IPS DF 19.7 (cell line): ENCODE data around the gene ADAMTS19.
A peak's percentile ranks its signal among the peaks of the same experiment; 100 is the strongest.
"Not testable (repeated sequence)": the region's sequence is repeated elsewhere in the genome, so short reads cannot be mapped to it uniquely, and the experiment has no call there.

Experiments used
- DNase-seq: peaks from one replicate; pipeline ENCODE4 v3.0.0-alpha.2; 2013; ENCODE audit warnings: low read depth, low spot score

Gene ADAMTS19, protein sequence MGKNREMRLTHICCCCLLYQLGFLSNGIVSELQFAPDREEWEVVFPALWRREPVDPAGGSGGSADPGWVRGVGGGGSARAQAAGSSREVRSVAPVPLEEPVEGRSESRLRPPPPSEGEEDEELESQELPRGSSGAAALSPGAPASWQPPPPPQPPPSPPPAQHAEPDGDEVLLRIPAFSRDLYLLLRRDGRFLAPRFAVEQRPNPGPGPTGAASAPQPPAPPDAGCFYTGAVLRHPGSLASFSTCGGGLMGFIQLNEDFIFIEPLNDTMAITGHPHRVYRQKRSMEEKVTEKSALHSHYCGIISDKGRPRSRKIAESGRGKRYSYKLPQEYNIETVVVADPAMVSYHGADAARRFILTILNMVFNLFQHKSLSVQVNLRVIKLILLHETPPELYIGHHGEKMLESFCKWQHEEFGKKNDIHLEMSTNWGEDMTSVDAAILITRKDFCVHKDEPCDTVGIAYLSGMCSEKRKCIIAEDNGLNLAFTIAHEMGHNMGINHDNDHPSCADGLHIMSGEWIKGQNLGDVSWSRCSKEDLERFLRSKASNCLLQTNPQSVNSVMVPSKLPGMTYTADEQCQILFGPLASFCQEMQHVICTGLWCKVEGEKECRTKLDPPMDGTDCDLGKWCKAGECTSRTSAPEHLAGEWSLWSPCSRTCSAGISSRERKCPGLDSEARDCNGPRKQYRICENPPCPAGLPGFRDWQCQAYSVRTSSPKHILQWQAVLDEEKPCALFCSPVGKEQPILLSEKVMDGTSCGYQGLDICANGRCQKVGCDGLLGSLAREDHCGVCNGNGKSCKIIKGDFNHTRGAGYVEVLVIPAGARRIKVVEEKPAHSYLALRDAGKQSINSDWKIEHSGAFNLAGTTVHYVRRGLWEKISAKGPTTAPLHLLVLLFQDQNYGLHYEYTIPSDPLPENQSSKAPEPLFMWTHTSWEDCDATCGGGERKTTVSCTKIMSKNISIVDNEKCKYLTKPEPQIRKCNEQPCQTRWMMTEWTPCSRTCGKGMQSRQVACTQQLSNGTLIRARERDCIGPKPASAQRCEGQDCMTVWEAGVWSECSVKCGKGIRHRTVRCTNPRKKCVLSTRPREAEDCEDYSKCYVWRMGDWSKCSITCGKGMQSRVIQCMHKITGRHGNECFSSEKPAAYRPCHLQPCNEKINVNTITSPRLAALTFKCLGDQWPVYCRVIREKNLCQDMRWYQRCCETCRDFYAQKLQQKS

DNA sequence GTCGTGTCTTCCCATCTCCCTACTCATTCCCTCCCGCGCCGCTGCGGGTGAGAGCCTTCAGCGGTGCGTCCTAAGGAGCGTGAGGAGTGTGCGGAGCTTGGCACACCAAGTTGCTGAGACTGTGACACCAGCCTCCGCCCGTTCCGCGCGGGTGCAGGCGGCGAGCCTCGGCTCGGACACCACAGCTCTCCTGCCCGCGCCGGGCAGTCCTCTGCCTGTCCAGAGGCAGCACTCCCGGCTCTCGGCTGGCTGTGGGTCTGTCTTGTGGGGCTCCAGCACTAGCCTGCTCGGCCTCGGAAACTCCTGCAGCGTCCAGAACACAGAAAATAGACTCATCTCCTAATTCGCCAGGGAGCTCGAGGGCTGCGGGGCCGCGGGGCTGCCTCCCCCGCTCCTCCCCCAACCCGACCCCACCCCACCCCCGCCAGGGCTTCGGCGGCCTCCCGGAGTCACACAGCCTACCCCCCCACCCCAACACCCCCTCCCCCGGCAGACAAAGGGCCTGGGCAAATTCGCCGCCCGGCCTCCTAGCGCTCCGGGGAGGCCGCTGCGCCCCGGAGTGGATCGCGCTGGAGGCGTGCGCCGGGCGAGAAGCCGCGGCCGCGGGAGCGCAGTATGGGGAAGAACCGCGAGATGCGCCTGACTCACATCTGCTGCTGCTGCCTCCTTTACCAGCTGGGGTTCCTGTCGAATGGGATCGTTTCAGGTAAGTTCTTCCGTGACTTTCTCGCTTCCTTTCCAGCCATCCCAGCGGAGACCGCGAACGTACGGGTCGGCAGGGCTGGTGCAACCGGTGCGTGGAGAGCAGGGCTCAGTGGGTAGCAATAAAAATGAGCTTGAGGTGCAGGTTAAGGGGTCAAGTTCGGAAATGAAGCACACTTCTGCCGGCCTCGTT lies at the start of gene ADAMTS19:
Gene ADAMTS19, plus strand, starts transcription at position 522 of the 895 bp plus-strand sequence. Its CDS starts 94 bp downstream, at position 616.
- DNase-seq = no peak

DNA sequence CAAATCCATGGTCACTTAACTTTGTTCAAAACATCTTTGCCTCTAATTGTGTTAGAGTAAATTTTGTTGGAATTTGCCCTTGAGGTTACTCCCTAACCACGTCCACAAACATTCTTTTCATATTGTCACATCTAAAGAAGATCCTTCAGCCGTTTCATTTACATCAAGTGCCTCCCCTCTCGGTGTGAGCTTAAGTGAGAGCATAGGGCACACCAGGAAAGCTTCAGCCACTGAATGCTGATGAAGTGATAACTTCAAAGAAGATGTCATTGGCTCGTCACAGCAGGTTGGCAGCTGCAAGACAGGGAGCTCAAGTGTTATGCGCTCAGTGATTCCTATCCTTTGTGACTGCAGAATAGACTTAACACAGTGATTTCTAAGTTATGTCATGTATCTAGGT lies 49.6 kb upstream of the ADAMTS19 start:
- peak; percentile 30 for DNase-seq

DNA sequence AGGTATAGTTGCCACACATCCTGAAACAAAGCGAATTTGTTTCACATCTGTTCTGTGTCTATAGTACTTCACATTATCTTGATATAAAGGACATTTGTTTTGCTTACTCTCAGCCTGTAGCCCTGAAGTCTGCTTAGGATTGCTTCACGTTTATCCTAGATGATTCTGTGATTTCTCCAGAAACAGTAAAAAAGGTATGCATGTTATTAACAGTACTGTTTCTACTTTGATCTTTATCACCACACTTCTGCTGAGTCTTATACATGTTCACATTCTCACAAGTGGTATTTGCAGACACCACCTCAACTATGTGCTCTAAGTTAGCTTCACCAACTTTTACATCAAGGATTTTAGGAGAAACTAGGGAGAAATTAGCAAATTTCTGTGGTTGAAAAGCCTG lies 47.4 kb upstream of the ADAMTS19 start:
- DNase-seq = no peak

DNA sequence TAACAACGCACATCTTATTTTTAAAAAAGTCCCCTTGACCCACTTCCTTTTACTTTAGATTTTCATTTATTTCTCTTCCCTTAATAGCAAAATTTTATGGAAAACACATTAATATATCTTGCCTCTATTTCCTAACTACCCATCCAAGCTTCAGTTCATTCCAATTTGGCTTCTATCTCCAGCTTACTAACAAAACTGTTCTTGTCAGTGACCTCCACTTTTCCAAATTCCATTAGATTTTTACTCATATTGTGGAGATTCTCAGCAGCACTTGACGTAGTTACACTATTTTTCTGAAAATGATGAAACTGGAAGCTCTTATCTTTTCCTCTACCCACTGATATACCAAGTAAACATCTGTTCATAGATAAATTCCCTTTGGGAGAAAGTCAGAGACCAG lies 46.5 kb upstream of the ADAMTS19 start:
- no peak for DNase-seq

DNA sequence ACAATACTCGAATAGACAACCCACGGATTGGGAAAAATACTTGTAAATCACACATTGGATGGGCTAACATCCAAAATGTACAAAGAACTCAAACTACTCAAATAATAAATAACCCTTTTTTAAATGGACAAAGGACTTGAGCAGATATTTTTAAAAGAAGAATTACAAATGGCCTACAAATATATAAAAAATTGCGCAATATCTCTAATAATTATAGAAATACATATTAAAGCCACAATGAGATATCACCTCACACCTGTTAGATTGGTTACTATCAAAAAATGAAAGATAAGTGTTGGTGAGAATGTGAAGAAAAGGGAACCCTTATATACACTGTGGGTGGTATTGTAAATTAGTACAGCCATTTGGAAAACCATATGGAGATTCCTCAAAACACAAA lies 40.8 kb upstream of the ADAMTS19 start:
- DNase-seq = no peak

DNA sequence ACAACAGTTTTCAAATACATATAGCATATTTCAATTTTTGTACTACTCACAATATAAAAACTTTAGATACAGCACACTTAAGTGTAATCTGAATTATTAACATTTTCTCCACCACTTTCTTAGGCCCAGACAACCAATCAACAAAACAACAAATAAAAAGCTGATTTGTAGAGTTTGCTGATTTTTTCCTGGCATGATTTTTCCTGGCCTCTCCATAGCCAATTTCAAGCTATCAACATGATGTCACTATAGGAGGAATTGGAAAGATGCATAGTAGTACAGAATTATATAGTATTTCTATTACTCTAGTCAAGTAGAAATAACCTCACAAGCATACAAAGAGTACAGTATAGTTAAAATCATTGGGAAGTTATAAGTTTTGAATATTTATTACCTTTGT lies 35.1 kb upstream of the ADAMTS19 start:
- DNase-seq = no peak

DNA sequence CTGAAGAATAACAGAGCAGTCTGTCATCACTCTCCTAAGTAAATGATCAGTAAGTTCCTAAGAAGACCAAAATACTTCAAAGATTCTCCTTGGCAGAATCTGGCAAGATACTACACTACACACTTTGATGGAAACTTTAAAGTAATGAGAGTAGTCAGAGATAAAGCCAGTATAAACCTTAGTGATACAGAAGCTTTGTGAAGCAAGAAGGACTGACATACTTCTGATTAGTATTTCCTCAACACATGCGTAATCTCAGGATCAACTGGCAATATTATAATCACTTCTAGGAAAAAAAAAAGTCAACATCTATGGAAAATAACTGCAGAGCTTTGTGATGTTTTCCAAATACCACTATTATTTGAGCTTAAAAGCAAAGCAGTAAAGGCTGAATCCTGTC lies 34.0 kb upstream of the ADAMTS19 start:
- DNase-seq = no peak

DNA sequence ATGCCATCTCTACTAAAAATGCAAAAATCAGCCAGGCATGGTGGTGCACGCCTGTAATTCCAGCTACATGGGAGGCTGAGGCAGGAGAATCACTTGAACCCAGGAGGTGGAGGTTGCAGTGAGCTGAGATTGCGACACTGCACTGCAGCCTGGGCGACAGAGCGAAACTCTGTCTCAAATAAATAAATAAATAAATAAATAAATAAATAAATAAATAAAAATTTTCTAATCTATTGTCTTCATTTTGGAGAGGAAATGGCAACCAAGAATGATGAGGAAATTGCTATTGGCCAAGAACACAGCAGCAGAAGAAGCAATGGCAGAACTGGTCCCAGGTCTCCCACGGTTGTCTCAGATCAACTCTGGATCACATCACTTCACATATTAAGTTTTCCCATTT lies 31.5 kb upstream of the ADAMTS19 start:
- DNase-seq = not testable (repeated sequence)

DNA sequence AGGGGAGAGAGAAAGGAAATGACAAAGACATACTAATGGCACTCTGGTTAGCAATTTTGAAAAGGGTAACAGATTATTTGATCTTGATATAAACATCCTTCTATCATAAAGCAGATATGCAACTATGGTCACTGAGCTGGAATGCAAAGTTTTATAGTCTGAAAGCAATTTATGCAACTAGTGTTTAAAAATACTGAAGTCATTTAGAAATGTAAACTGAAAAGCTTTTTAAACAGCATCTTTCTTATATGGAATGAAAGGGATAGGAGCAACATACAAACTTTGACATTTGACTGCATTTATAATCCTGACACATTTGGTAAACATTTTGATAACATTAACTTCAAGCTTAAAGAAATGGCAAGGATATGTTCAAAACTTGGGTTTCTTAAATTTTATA lies 28.7 kb upstream of the ADAMTS19 start:
- no peak for DNase-seq

DNA sequence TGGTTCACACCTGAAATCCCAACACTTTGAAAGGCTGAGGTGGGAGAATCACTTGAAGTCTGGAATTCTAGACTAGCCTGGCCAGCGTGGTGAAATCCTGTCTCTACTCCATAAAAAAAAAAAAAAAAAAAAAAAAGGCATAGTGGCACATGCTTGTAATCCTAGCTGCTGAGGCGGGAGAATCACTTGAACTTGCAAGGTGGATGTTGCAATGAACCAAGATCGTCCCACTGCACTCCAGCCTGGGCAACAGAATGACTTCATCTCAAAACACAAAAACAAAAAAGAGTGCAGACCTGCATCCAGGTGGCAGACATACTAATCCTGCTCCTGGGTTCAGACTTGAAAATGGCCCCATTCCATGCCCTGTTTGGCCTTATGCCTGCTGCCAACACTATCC lies 21.8 kb upstream of the ADAMTS19 start:
- DNase-seq = no peak

DNA sequence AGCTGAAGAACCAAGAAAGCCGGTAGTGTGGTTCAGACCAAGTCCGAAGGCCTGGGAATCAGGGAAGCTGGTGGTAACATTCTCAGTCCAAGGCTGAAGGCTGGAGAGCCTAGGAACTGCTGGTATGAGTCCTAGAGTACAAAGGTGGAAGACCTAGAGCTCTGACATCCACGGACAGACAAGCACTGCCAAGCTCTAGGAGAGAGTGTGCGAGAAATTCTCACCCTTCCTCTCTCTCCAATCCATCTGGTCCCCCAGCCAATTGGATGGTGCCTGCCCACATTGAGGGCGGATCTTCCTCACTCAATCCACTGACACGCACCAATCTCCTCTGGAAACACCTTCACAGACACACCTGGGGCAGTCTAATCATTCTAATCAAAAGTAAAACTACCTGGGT lies 19.7 kb upstream of the ADAMTS19 start:
- no peak for DNase-seq

DNA sequence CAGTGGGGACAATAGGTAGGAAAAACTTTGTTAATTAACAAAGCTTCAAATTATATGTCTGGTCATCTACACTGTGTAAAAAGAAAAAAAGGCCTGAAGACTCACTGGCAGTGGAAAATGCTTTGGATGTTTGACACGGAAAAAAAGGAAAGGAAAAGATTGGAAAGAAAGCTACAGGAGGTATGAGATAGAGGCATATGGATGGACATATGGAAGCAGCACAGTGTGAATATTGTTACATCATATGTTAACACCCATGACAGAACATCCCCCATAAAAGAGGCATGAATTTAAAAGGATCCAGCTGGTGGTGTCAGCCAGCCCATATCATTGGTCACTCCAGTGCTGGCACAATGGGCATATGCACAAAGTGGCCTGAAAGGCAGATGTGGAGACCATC lies 19.0 kb upstream of the ADAMTS19 start:
- no peak for DNase-seq

DNA sequence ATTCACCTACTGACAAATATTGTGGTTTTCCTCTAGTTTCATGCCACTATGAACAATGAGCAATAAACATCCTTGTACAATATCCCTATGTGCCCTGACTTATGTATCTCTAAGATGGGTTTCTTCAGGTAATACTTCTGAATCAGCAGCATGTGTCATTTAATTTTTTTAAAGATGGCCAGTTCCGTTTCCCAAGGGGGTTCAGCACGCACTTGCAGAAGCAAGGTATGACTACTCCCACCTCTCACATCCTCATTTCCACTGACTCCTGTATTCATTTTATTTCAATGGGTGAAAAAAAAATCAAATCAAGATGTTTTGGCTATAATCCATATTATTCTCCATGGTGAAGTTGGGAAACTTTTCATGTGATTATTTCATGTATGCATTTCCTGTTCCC lies 14.7 kb upstream of the ADAMTS19 start:
- DNase-seq = no peak

DNA sequence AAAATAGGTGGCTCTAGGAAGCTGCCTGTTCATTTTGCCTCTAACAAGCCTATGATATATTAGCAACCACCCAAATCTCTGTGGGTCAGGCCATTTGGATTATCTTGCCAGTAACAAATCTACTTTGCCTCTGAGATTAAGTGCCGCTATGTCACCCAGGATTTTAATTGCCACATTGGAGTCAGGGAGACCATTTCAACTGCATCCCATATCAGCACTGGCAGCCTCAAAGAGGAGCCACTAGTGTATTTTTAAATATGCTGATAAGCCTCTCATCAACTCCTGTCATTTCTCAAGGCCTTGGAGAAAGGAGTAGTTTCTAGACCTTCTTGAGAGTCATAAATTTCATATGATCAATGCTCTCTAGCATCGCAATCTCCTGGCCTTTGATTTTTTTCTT lies 12.1 kb upstream of the ADAMTS19 start:
- no peak for DNase-seq

DNA sequence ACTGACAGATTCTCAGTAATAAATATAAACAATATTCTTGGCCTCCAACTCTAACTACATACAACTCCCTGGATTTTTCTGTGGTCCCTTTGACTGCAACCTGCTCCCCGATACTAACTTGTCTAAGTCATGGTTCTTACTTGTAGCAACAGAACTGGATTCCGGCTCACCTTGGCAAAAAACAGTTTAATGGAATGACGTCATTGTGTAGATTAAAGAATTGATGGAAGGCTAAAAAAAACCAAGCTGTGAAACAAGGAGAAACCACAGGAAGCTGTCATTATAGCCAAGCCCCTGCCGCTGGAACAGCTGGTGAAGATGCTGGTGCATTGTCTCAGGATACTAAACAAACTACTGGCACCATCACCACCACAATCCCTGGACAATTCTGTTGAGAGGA lies 11.4 kb upstream of the ADAMTS19 start:
- DNase-seq = no peak

DNA sequence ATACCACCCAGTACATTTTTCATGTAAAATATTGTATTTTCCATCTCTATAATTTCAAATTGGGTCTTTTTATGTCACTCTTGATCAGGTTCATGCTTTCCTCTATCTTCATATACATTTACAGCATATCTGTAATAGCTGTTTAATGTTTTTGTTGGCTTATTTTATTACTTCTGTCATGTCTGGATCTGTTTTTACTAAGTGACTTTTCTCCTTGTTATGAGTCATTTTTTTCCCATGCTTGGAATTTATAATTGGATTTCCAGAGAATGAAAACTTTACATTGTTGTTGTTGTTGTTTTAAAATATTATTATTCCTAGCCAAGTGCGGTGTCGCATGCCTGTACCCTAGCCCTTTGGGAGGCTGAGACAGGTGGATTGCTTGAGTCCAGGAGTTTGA lies 5.6 kb upstream of the ADAMTS19 start:
- no peak for DNase-seq

DNA sequence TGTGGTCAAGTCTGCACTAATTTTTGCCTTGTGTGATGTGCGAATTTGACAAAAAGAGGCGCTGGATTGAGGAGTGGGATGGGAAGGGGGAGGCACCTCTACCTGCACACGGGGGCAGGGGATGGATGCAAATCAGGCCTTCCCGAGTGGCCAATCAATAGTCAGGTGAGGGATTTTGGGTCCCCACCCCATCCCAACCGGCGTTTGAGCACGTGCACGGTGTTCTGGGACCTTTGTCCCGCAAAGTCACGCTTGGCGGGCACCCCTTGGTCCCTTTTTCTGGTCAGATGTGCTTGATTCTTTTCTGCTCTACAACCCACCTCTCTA lies 685 bp upstream of the ADAMTS19 start:
- DNase-seq = peak; percentile 74

DNA sequence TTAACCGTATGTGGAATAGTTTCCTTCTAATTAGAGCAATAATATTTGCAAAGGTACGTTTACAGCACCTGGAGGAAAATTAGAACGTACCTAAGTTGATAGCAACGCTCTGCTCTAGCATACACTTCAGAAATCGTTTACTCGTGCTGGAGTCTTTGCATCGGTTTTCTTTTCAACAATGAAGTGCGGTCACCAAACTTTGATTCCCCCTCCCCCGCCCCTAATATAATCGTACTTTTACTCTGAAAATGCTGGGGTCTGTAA lies 506 bp downstream of the ADAMTS19 start:
- no peak for DNase-seq

DNA sequence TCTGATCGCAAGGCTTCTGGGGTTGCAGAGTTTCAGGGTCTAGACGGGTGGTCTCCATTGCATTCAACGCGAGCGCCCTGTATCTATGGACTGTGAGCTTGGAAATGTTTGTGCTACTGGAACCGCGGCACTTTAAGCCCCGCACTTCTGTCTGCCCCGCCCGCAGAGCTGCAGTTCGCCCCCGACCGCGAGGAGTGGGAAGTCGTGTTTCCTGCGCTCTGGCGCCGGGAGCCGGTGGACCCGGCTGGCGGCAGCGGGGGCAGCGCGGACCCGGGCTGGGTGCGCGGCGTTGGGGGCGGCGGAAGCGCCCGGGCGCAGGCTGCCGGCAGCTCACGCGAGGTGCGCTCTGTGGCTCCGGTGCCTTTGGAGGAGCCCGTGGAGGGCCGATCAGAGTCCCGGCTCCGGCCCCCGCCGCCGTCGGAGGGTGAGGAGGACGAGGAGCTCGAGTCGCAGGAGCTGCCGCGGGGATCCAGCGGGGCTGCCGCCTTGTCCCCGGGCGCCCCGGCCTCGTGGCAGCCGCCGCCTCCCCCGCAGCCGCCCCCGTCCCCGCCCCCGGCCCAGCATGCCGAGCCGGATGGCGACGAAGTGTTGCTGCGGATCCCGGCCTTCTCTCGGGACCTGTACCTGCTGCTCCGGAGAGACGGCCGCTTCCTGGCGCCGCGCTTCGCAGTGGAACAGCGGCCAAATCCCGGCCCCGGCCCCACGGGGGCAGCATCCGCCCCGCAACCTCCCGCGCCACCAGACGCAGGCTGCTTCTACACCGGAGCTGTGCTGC lies 1.0 kb downstream of the ADAMTS19 start:
- DNase-seq = no peak

DNA sequence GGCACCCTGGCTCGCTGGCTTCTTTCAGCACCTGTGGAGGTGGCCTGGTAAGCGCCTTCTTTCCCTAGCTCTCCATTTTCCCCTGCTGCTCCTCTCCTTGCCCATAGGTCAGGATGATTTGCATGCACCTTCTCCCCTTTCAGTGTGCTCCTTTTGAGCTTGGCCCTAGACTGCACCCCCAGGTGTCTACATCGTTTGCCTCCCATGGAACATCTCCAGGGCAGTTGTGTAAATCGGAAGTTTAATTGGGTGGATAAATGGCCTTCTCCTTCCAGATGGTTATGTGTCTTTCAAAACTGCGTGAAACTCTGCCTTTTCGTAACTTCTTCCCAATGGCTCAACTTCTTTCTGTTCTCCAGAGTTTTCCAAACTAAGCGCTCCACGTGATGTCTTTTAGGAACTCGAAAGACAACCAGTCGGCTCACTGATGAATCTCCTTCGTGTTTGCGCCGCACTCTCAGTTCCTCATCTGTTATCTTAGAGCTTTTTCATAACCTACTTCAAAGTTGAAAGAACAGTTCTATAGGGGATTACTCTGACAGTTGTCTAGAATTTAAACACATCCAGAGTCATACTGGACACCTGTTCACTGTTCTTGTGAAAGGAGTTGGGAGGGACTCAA lies 1.7 kb downstream of the ADAMTS19 start:
- no peak for DNase-seq
